Fibroblast of lung (primary cell): ENCODE data around the gene HTR2A.

Experiments used
- EZH2 ChIP-seq: IDR thresholded peaks from 2 replicates; pipeline ENCODE4 v1.5.1; 2012; ENCODE audit warnings: low read length, control low read depth, mild to moderate bottlenecking; ENCODE audit errors: missing control alignments
- TF ChIP-seq, protein P1 (sequence below), 2 donors: IDR thresholded peaks in 1 of 2; conservative IDR thresholded peaks in 1 of 2; 1 replicate in 1 of 2; 2 replicates in 1 of 2; pipeline ENCODE4 v1.5.1; 2011 to 2012; ENCODE audit warnings: low read length in 2 of 2, control low read depth in 1 of 2, inconsistent platforms in 1 of 2, low read depth in 1 of 2, mild to moderate bottlenecking in 1 of 2

DNA sequence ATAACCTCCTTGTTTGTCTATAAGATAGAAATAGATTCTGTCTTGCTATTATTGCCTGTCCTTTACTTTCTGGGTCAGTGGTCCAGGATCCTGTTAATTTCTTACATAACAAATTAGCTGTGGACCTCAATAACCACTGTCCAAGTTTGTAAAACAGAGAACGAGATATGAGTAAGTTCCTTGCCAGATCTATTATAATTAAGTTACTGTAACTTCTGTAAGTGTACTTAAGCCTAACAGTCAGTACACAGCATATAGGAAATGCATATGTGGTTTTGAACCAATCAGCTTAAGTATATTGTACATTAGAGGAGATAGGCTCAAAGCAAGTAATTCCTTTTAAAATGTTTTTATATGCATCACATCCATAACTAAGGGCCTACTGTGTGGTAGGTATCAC, 34.9 kb downstream of the HTR2A start:
- TF ChIP-seq, protein P1, sequence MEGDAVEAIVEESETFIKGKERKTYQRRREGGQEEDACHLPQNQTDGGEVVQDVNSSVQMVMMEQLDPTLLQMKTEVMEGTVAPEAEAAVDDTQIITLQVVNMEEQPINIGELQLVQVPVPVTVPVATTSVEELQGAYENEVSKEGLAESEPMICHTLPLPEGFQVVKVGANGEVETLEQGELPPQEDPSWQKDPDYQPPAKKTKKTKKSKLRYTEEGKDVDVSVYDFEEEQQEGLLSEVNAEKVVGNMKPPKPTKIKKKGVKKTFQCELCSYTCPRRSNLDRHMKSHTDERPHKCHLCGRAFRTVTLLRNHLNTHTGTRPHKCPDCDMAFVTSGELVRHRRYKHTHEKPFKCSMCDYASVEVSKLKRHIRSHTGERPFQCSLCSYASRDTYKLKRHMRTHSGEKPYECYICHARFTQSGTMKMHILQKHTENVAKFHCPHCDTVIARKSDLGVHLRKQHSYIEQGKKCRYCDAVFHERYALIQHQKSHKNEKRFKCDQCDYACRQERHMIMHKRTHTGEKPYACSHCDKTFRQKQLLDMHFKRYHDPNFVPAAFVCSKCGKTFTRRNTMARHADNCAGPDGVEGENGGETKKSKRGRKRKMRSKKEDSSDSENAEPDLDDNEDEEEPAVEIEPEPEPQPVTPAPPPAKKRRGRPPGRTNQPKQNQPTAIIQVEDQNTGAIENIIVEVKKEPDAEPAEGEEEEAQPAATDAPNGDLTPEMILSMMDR (conservative IDR thresholded peaks at IDR 0.05 in 1 of 2, IDR thresholded peaks at IDR 0.05 in 1 of 2; ENCODE audit: low read depth in 1 of 2, low read length in 2 of 2), result no peak
- TF ChIP-seq EZH2, result no peak
